Muscle of leg (tissue), 11 donors: Measurements from ENCODE around the gene TMEM229A. TPM values are rescaled to one million over a fixed set of nuclear protein-coding genes. Genes with fewer than 3 reads are reported as not detected.
"Not testable (repeated sequence)": the region's sequence is repeated elsewhere in the genome, so short reads cannot be mapped to it uniquely, and the experiment has no call there.

Experiments used
- DNase-seq: peaks from one replicate; pipeline ENCODE4 v3.0.0; 2013
- H3K27ac ChIP-seq: one replicate; pipeline ENCODE4 v1.5.1; 2013; ENCODE audit warnings: mild to moderate bottlenecking, low read length, control low read depth
- H3K27me3 ChIP-seq: one replicate; pipeline ENCODE4 v1.6.1; 2013; ENCODE audit warnings: low read length; ENCODE audit not compliant: control insufficient read depth, insufficient read depth
- H3K36me3 ChIP-seq: one replicate; pipeline ENCODE4 v1.6.1; 2013; ENCODE audit warnings: low read length; ENCODE audit not compliant: control insufficient read depth, insufficient read depth
- H3K4me1 ChIP-seq: one replicate; pipeline ENCODE4 v1.6.1; 2013; ENCODE audit warnings: low read length; ENCODE audit not compliant: control insufficient read depth, insufficient read depth
- H3K4me3 ChIP-seq: one replicate; pipeline ENCODE4 v1.5.1; 2013; ENCODE audit warnings: low read length, control low read depth
- H3K9me3 ChIP-seq: replicated peaks from 2 replicates; pipeline ENCODE4 v1.6.1; 2013; ENCODE audit warnings: low read depth, low read length; ENCODE audit not compliant: control insufficient read depth
- WGBS: methylation state at CpG from one replicate; pipeline ENCODE4 v1.1.5; 2013; ENCODE audit warnings: missing lambda C conversion rate; ENCODE audit not compliant: insufficient coverage; 5-methylcytosine and 5-hydroxymethylcytosine counted together
- polyA plus RNA-seq, 8 donors: library from polyadenylated mRNA; unstranded; fragments of 120-200 nt; gene quantifications; one replicate each; pipeline versions ENCODE4 v1.2.1 to v1.2.3, GENCODE V29; 2013; ENCODE audit warnings: inconsistent platforms in 1 of 8, low replicate concordance in 1 of 8; ENCODE audit not compliant: insufficient read length in 8 of 8, insufficient read depth in 1 of 8
- total RNA-seq: library from RNA; stranded (reverse); fragments of 120-200 nt; gene quantifications from one replicate; pipeline ENCODE4 v1.2.4, GENCODE V29; 2013

The TMEM229A gene
- total and polyA plus RNA-seq, 9 donors: 0.08 TPM; not detected in 8

GRCh38 chr7:124033807-124034753 is 1.2 kb upstream of the TMEM229A start:
- no peaks in the 10 kb centered on the region for H3K9me3 ChIP-seq
- no peak for DNase-seq
- no peaks in the 10 kb centered on the region for H3K36me3 ChIP-seq
- H3K27me3 ChIP-seq: peaks cover 31% of the 10 kb centered on the region
- no peak overlapping the region for H3K4me3 ChIP-seq
- H3K4me1 ChIP-seq: peaks cover 15% of the 10 kb centered on the region
- WGBS: 25% methylated on average over 2 of the region's 16 CpGs
- no peak overlapping the region for H3K27ac ChIP-seq

GRCh38 chr7:124033095-124033806 is 384 bp upstream of the TMEM229A start:
- no peak overlapping the region for H3K27ac ChIP-seq
- under 1% methylated on average over 70 of the region's 70 CpGs for WGBS
- no peaks in the 10 kb centered on the region for H3K9me3 ChIP-seq
- peaks cover 15% of the 10 kb centered on the region for H3K4me1 ChIP-seq
- H3K4me3 ChIP-seq: peak overlapping the region; percentile 27
- no peaks in the 10 kb centered on the region for H3K36me3 ChIP-seq
- H3K27me3 ChIP-seq: peaks cover 34% of the 10 kb centered on the region
- peak; percentile 25 for DNase-seq

GRCh38 chr7:124031919-124032318 is 948 bp downstream of the TMEM229A start:
- peaks cover 33% of the 10 kb centered on the region for H3K27me3 ChIP-seq
- H3K4me3 ChIP-seq: no peak overlapping the region
- peak; percentile 1 for DNase-seq

DNA sequence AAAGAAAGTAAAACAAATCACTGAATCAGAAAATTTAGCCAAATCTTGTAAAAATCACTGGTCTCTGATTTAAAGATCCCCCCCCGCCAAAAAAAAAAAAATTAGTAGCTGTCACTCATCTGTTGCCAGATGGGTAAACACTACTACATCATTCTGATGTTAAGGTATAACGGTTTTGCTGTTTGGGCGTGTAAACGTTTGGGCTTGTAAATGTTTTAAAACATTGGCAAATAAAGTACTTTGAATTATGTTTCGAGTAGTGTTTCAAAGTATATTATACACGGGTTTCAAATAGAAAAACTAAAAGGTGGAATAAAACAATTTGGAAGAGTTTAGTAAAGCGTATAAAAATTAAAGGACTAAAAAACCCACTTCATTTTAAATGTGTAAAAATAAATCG is 1.5 kb downstream of the TMEM229A start:
- Histone ChIP-seq H3K36me3 (no peaks in the 10 kb centered on the region), H3K4me1 (peaks cover 15% of the 10 kb centered on the region), H3K9me3 (no peaks in the 10 kb centered on the region), H3K27ac (no peak overlapping the region), H3K27me3 (peaks cover 31% of the 10 kb centered on the region), H3K4me3 (no peak overlapping the region)
- WGBS: no CpG with 5 or more reads among the region's 8 CpGs
- DNase-seq: no peak

More at GRCh38 chr7:124031919-124032318, 948 bp downstream of the TMEM229A start:
- Histone ChIP-seq H3K27ac (no peak overlapping the region), H3K4me1 (peaks cover 15% of the 10 kb centered on the region), H3K9me3 (no peaks in the 10 kb centered on the region), H3K36me3 (no peaks in the 10 kb centered on the region)
- under 1% methylated on average over 17 of the region's 22 CpGs for WGBS

GRCh38 chr7:124030964-124031363 is 1.9 kb downstream of the TMEM229A start:
- H3K27ac ChIP-seq: no peak overlapping the region
- H3K27me3 ChIP-seq: peaks cover 29% of the 10 kb centered on the region
- peaks cover 15% of the 10 kb centered on the region for H3K4me1 ChIP-seq
- no peak overlapping the region for H3K4me3 ChIP-seq
- no peak for DNase-seq
- no peaks in the 10 kb centered on the region for H3K36me3 ChIP-seq
- H3K9me3 ChIP-seq: no peaks in the 10 kb centered on the region
- WGBS: no CpG with 5 or more reads among the region's 4 CpGs

- Histone ChIP-seq H3K4me3 (no peak overlapping the region), H3K27me3 (peaks cover 29% of the 10 kb centered on the region), H3K27ac (no peak overlapping the region), H3K4me1 (peaks cover 15% of the 10 kb centered on the region), H3K9me3 (no peaks in the 10 kb centered on the region), H3K36me3 (no peaks in the 10 kb centered on the region)
- DNase-seq: no peak
- no CpG with 5 or more reads among the region's 4 CpGs for WGBS
Observed at GRCh38 chr7:124029396-124030188, 3.3 kb downstream of the TMEM229A start.

DNA sequence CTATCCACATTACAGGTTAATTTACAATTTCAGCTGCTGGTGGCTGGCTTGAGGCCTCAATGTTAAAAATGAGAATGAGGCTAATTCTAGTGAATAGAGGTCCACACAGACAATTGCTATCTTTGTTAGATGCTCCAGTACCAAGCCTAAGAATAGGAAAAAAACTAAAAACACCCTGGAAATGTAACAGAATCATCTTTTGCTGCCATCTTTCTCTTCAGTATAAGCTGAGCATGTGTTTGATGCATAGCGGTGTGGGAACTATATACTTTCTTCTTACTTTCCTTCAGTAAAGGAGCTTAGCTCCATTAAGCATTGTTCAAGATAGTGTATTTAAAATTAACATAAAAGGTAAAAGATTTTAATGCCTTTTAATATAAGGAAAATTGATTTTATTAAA is 5.6 kb downstream of the TMEM229A start:
- Histone ChIP-seq H3K27ac (no peak overlapping the region), H3K4me1 (peaks cover 4% of the 10 kb centered on the region), H3K9me3 (no peaks in the 10 kb centered on the region), H3K4me3 (no peak overlapping the region), H3K36me3 (no peaks in the 10 kb centered on the region), H3K27me3 (peaks cover 13% of the 10 kb centered on the region)
- no peak for DNase-seq
- no CpG with 5 or more reads among the region's 1 CpG for WGBS

DNA sequence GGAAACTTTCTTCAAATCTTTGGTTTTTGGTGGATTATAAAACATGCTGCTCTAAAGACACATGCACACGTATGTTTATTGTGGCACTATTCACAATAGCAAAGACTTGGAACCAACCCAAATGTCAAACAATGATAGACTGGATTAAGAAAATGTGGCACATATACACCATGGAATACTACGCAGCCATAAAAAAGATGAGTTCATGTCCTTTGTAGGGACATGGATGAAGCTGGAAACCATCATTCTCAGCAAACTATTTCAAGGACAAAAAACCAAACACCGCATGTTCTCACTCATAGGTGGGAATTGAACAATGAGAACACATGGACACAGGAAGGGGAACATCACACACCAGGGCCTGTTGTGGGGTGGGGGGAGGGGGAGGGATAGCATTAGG is 8.5 kb downstream of the TMEM229A start:
- WGBS: no CpG with 5 or more reads among the region's 3 CpGs
- not testable (repeated sequence) for H3K27ac ChIP-seq, H3K9me3 ChIP-seq

DNA sequence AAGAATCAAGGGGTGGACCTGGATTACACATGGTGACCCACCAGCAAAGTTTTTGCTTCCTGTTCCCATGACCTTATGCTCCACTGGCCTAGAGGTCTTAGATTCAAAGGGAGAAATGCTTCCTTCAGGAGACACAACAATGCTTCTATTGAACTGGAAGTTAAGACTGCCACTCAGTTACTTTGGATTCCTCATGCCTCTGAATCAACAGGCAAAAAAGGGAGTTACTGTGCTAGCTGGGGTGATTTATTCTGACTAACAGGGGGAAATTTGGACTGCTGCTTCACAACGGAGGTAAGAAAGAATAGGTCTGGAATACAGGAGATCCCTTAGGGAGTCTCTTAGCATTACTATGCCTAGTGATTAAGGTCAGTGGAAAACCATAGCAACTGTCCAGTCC is 10.3 kb downstream of the TMEM229A start:
- no peaks in the 10 kb centered on the region for H3K9me3 ChIP-seq
- no peaks in the 10 kb centered on the region for H3K27me3 ChIP-seq
- no peaks in the 10 kb centered on the region for H3K4me1 ChIP-seq
- H3K36me3 ChIP-seq: no peaks in the 10 kb centered on the region
- no peak for DNase-seq
- no peak overlapping the region for H3K27ac ChIP-seq
- H3K4me3 ChIP-seq: no peak overlapping the region
- WGBS: 29% methylated on average over 1 of the region's 1 CpG

More for the DNA sequence above, 8.5 kb downstream of the TMEM229A start:
- DNase-seq, H3K36me3 ChIP-seq, H3K27me3 ChIP-seq, H3K4me1 ChIP-seq, H3K4me3 ChIP-seq: not testable (repeated sequence)
